HG02798 (cell line): Measurements from ENCODE around the gene ZDHHC3.
"Not testable (repeated sequence)": the region's sequence is repeated elsewhere in the genome, so short reads cannot be mapped to it uniquely, and the experiment has no call there.

Experiments
- ATAC-seq: cut with Tn5 transposase; IDR thresholded peaks from one replicate; pipeline ENCODE4 v1.9.1; 2021; ENCODE audit warnings: mild to moderate bottlenecking; ENCODE audit not compliant: unreplicated experiment, poor library complexity

Gene ZDHHC3

GRCh38 chr3:44996556-44996969 is 20.6 kb upstream of the ZDHHC3 start:
- no peak for ATAC-seq

GRCh38 chr3:44995142-44995770 is 19.3 kb upstream of the ZDHHC3 start:
- no peak for ATAC-seq

- ATAC-seq, result no peak
These were observed 17.7 kb upstream of the ZDHHC3 start for GRCh38 chr3:44993471-44994205.

- ATAC-seq, result no peak
These were observed 16.8 kb upstream of the ZDHHC3 start for GRCh38 chr3:44992555-44993470.

- ATAC-seq, result no peak
These were observed 15.4 kb upstream of the ZDHHC3 start for GRCh38 chr3:44991326-44991725.

GRCh38 chr3:44989636-44990373 is 13.8 kb upstream of the ZDHHC3 start:
- no peak for ATAC-seq

GRCh38 chr3:44989141-44989540 is 13.2 kb upstream of the ZDHHC3 start:
- no peak for ATAC-seq

GRCh38 chr3:44988073-44988472 is 12.1 kb upstream of the ZDHHC3 start:
- ATAC-seq, result no peak

GRCh38 chr3:44987332-44987731 is 11.4 kb upstream of the ZDHHC3 start:
- no peak for ATAC-seq

- ATAC-seq, result not testable (repeated sequence)
These were observed 10.4 kb upstream of the ZDHHC3 start for GRCh38 chr3:44986330-44986729.

GRCh38 chr3:44984335-44984734 is 8.4 kb upstream of the ZDHHC3 start:
- no peak for ATAC-seq

GRCh38 chr3:44983484-44983941 is 7.5 kb upstream of the ZDHHC3 start:
- ATAC-seq, result no peak

- no peak for ATAC-seq
These were observed 6.8 kb upstream of the ZDHHC3 start for GRCh38 chr3:44982817-44983216.

GRCh38 chr3:44981751-44982150 is 5.8 kb upstream of the ZDHHC3 start:
- peak; percentile 69 for ATAC-seq

- no peak for ATAC-seq
These were observed 5.2 kb upstream of the ZDHHC3 start for GRCh38 chr3:44981220-44981619.

GRCh38 chr3:44974416-44974815 is 1.6 kb downstream of the ZDHHC3 start:
- no peak for ATAC-seq

- ATAC-seq, result no peak
These were observed 5.0 kb downstream of the ZDHHC3 start for GRCh38 chr3:44970926-44971490.

- ATAC-seq, result no peak
These were observed 6.2 kb downstream of the ZDHHC3 start for GRCh38 chr3:44969828-44970179.

- ATAC-seq, result no peak
These were observed 6.7 kb downstream of the ZDHHC3 start for GRCh38 chr3:44969154-44969827.
